Ramos (cell line): ENCODE data around the gene THSD7B.

Experiments
- in situ Hi-C: fragments of 300-500 bp; cut with MboI; formaldehyde crosslinking; loops from one replicate; pipeline ENCODE4 v1.14.3; 2022; ENCODE audit warnings: low sequenced_read_pairs; ENCODE audit not compliant: unreplicated experiment

Gene THSD7B

GRCh38 chr2:136809998-136810397, 44.7 kb downstream of the THSD7B start:
- in situ Hi-C loops, result no loop called here

DNA sequence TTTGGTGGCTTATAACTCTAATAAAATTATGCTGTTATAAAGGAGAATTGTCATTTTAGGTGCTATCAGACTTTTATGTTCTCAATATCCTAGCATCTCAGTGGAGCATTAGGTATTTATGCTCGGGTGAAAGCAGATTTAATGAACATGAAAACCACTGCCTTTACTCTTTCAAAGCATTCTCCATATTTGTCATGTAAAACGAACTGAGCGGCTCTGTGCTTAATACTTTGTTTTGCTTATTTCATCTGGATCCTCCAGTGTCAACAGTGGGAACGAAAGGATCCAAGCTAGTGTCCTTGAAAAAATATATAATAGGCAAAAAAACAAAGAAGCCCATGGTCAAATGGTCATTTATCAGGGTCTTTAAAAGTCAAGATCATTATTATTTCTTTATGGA, 53.5 kb downstream of the THSD7B start:
- in situ Hi-C loops, result no loop called here

- in situ Hi-C loops, result no loop called here
Observed at GRCh38 chr2:136823291-136823690, 57.9 kb downstream of the THSD7B start.

- in situ Hi-C loops, result no loop called here
Observed at GRCh38 chr2:136828162-136828561, 62.8 kb downstream of the THSD7B start.

DNA sequence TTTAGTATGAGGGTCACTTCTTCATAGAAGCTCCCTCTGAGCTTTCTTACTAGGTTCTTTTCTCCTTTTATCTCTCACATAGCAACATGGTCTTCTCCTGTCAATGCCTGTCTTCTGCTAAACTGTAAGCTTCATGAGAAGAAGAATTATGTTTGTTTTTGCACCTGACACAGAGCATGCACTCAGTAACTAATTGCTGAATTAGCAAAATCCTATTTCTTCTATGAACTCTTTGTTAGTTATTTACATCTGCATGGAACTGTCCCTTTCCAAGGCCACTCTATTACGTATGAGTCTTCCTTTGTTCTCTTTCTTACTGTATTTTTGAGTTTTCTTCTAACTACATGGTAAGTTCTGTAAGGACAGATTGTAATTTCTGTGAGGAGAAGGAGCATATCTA, 63.4 kb downstream of the THSD7B start:
- in situ Hi-C loops, result no loop called here

GRCh38 chr2:136844546-136844945, 79.2 kb downstream of the THSD7B start:
- in situ Hi-C loops, result no loop called here

DNA sequence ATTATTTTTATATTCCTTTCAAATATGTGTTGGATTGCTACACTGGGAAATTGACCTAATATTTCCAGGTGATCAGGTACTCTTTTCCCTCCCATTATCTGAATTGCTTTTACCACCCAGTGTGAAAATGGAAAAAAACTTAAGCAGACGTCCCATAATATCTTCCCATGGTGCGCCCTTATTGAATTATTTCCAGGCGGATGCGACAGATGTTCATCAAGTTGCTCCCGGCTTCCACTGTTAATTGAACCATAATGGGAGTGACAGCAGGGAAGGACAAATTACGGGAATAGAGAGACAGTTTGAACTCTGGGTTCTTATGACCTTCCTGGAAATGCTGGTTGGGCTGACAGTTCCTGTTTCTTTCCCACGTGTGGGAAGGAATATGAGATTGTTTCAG, 93.3 kb downstream of the THSD7B start:
- in situ Hi-C loops, result no loop called here

GRCh38 chr2:136860443-136860958, 95.2 kb downstream of the THSD7B start:
- in situ Hi-C loops, result no loop called here

DNA sequence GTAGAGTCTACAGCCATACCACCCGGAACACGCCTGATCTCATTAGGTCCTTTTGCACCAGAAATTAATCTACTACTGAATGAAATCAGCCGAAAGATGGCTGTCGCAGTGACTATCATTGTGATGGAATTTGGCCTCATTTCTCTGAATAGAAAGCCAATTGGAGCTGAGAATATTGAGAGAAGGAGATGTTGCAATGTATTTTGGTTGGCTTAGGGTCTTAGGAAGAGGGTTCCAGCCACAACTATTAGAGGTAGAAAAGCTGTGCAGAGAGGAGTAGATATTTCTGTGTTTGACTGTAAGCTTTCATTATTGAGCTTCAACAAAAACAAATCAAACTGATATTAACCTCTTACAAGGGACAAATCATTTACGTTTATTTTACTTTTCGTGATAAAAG, 98.1 kb downstream of the THSD7B start:
- in situ Hi-C loops, result no loop called here

DNA sequence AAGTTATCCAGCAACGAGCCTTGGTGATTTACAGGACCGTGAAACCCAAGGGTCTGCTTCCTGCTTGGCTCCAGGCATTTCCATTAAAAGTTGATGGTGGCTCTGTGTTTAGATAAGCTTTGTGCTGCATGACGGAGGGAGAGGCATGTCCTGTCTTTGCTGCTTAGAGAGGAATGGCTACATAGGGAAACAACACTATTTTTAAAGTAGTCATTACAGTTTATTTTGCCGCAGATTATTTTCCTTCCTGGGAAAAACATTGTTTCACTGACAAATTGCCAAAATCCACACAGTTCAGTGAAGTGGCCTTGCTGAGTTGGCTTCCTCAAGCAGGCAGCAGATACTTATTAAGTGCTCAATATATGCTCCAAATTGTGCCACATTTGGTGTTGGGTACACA, 98.5 kb downstream of the THSD7B start:
- in situ Hi-C loops, result no loop called here

DNA sequence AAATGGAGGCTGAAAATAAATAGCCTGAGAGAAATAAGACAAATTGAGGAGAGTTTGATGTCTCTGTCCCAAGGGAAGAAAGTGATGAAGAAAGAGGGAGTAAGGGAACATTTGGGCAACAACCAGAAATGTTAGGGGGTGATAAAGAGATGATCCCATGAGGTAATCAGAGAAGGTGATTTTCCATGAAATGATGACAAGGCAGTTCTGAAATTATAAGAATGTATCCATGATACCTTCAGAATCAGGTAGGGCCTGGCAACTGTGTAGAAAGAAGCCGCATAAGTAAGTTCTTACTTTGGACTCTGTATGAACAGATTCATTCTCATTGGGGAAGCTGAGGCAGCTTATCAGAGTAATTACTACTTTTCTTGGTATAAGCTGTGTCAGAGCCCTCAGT, 106.1 kb downstream of the THSD7B start:
- in situ Hi-C loops, result no loop called here

GRCh38 chr2:136874258-136874657, 108.9 kb downstream of the THSD7B start:
- in situ Hi-C loops, result no loop called here

- in situ Hi-C loops, result no loop called here
Observed at GRCh38 chr2:136891100-136891499, 125.8 kb downstream of the THSD7B start.

- in situ Hi-C loops, result no loop called here
Observed at GRCh38 chr2:136894007-136894634, 128.8 kb downstream of the THSD7B start.

DNA sequence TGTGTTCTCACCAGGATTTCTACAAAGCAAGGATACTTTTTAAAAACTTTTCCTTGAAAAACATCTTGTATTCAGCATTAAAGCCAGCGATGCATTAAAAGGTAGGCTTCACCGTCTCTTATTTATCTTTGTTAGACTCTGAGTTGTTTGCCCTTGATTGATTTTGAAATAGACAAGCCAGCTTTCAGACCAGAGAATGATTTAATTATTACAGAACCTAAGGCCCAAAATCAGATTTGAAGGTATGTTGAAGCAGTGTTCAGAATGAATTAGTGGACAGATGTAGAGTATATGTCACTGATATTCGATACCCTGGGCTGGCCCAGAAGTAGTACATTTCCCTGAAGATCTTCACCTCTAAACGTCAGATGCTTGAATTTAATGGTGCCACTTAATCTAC, 136.4 kb downstream of the THSD7B start:
- in situ Hi-C loops, result no loop called here

DNA sequence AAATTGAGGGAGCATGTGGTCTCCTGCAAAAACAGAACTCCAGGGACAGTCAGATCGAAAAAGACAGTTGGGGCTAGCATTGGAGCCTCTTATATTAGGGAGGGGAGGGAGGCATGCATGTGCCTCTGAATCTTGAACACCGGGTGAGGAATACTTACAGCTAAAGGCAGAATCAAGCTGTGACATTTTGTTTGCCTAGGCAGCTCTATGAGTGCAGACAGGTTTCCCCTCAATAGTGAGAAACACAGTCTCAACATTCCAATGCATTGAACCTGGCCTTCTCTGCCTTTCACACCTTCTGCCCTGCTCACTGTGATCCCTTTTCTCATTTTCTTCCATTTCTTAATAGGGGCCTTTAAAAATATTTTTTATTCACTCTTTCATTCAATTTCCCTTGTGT, 140.4 kb downstream of the THSD7B start:
- in situ Hi-C loops, result no loop called here

DNA sequence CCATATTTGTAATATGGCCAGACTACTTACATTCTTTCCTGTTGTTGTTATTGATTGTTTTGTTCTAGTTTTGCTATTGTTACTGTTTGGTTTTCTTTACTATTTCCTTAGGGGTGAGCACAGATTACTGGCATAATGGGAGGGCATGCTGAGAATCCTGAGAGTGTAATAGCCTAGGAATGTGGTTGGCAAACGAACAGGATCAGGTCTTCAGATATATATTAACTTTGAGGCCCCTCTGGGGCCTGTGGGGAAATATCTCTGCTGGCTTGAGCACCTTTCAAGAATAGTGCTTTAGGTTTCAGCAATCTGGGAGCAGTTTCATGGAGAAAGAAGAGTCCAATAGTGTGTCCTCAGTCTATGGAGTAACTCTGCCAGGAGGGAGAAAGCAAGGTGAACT, 144.4 kb downstream of the THSD7B start:
- in situ Hi-C loops, result no loop called here

DNA sequence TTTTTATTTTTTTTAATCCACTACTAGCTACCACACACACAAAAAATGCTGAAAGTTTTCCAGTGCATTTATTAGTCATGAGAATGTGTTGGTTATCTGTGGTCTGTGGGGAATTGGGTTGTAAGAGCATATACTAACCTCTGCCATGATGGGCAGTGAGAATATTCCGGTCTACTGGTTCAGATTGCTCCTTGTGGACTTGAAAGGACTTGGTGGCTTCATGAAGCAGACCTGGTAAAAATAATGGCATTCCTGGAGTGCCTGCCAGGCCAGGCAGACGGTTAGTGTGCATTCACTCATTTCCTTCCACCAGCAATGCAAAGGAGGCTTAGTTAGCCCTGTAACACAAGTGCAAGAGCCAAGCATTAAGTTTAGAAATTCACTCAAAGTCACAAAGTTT, 150.8 kb downstream of the THSD7B start:
- in situ Hi-C loops, result no loop called here

DNA sequence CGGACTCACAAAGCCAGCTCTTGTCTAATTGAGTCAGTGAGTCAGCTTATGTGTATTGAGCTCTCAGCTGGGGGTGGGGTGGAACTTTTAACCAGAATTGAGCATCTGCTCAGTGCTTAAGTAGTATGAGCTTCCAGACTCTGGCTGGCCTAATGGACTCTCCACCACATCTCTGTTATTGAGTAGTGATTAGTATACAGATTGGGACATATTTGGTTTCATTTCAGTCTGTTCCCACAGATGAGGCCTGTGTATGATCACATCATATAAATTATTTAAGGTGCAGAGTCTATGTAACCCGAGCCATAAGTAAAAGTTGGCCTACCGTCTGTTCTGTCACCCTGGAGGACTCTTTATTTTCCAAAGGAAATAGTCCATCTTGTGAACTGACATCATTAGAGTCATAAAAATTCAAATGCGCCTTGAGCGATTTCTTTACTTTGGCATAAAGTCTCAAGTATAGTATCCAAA, 152.1 kb downstream of the THSD7B start:
- in situ Hi-C loops, result no loop called here

GRCh38 chr2:136919682-136920081, 154.3 kb downstream of the THSD7B start:
- in situ Hi-C loops, result no loop called here

GRCh38 chr2:136920652-136921333, 155.4 kb downstream of the THSD7B start:
- in situ Hi-C loops, result no loop called here

DNA sequence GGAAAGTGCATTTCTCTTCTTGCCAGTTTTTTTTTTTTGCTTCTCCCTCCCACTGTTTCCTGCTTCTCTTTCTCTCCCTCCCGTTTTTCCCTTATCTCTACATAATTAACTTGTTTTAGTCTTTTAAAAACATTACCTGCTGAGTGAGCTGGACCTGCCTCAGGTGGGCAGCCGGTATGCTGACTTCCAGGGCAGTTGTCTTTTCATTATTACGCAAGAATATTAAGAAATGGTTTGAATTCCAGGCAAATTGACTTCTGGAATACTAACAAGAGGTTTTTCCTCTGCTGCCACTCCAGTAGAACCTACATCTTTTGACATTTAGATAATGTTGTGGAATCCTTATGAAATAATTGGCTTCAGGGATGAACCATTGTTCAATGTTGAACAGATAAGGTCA, 161.8 kb downstream of the THSD7B start:
- in situ Hi-C loops, result no loop called here
